ENCODE data around the gene ARHGEF19. TPM values are rescaled to one million over a fixed set of nuclear protein-coding genes. Genes with fewer than 3 reads are reported as not detected.

Gene ARHGEF19
- total RNA-seq, 1 experiment from 2014 or later: 38.5 TPM

- intact Hi-C loops (cut with micrococcal nuclease; ENCODE audit: unreplicated experiment): no loop called here
- CTCF ChIA-PET: no interaction called here
- Histone ChIP-seq H2AFZ (no peak overlapping the region), H3K27ac (no peak overlapping the region), H4K20me1 (ENCODE audit: insufficient read depth) (no peaks in the 10 kb centered on the region), H3K36me3 (ENCODE audit: low read depth) (no peaks in the 10 kb centered on the region), H3K9me2 (ENCODE audit: insufficient read depth) (no peaks in the 10 kb centered on the region), H3K27me3 (ENCODE audit: insufficient read depth, low read depth) (no peaks in the 10 kb centered on the region), H3K9me3 (ENCODE audit: insufficient read depth, low read depth) (no peaks in the 10 kb centered on the region), H3K4me2 (peak overlapping the region; percentile 85), H3K79me2 (ENCODE audit: low read depth) (peaks cover 3% of the 10 kb centered on the region; the same call in 1 of the 2 replicates), H3K4me1 (replicated peaks; ENCODE audit: insufficient read depth) (peaks cover 27% of the 10 kb centered on the region), H3F3A (ENCODE audit: insufficient read depth, low read depth) (peaks cover 11% of the 10 kb centered on the region; the same call in 1 of the 2 replicates), H3K4me3 (no peak overlapping the region)
- TF ChIP-seq EZH2 (IDR thresholded peaks at IDR 0.05; ENCODE audit: low read depth): no peak
- TF ChIP-seq, protein P1, sequence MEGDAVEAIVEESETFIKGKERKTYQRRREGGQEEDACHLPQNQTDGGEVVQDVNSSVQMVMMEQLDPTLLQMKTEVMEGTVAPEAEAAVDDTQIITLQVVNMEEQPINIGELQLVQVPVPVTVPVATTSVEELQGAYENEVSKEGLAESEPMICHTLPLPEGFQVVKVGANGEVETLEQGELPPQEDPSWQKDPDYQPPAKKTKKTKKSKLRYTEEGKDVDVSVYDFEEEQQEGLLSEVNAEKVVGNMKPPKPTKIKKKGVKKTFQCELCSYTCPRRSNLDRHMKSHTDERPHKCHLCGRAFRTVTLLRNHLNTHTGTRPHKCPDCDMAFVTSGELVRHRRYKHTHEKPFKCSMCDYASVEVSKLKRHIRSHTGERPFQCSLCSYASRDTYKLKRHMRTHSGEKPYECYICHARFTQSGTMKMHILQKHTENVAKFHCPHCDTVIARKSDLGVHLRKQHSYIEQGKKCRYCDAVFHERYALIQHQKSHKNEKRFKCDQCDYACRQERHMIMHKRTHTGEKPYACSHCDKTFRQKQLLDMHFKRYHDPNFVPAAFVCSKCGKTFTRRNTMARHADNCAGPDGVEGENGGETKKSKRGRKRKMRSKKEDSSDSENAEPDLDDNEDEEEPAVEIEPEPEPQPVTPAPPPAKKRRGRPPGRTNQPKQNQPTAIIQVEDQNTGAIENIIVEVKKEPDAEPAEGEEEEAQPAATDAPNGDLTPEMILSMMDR (conservative IDR thresholded peaks at IDR 0.05): no peak
- no peak for DNase-seq
- no TSS peak for BruUV-seq (replicated peaks)
- POLR2A ChIA-PET (ENCODE audit: unreplicated experiment): no interaction called here
Measured at GRCh38 chr1:16209132-16209846, 3.2 kb downstream of the ARHGEF19 start.

- POLR2A ChIA-PET (ENCODE audit: unreplicated experiment): no interaction called here
- intact Hi-C loops (cut with micrococcal nuclease; ENCODE audit: unreplicated experiment): no loop called here
- Histone ChIP-seq H3K4me2 (peak overlapping the region; percentile 85), H3K27me3 (ENCODE audit: insufficient read depth, low read depth) (no peaks in the 10 kb centered on the region), H3K4me3 (peak overlapping the region; percentile 67; the same call in 1 of the 2 replicates), H3K36me3 (ENCODE audit: low read depth) (no peaks in the 10 kb centered on the region), H3K79me2 (ENCODE audit: low read depth) (peaks cover 3% of the 10 kb centered on the region; the same call in 1 of the 2 replicates), H3K27ac (no peak overlapping the region), H3K9me3 (ENCODE audit: insufficient read depth, low read depth) (no peaks in the 10 kb centered on the region), H4K20me1 (ENCODE audit: insufficient read depth) (no peaks in the 10 kb centered on the region), H2AFZ (no peak overlapping the region), H3F3A (ENCODE audit: insufficient read depth, low read depth) (peaks cover 11% of the 10 kb centered on the region; the same call in 1 of the 2 replicates), H3K9me2 (ENCODE audit: insufficient read depth) (no peaks in the 10 kb centered on the region), H3K4me1 (replicated peaks; ENCODE audit: insufficient read depth) (peaks cover 27% of the 10 kb centered on the region)
- DNase-seq: peak; percentile 25 to 52
- CTCF ChIA-PET: interaction anchor here (0.6 kb wide), 1 partner anchor 130 kb away, joined by 6 read pairs; no protein-coding TSS in a partner anchor
- no TSS peak for BruUV-seq (replicated peaks)
- TF ChIP-seq EZH2 (IDR thresholded peaks at IDR 0.05; ENCODE audit: low read depth): no peak
- TF ChIP-seq, protein P1 (conservative IDR thresholded peaks at IDR 0.05): no peak
Measured at GRCh38 chr1:16208270-16208987, 4.0 kb downstream of the ARHGEF19 start.
